ENCODE results near the gene ARAP2.

ARAP2 gene

GRCh38 chr4:36037127-36037526 is 207.2 kb downstream of the ARAP2 start:
- Histone ChIP-seq H3K27ac (ENCODE audit: low read depth, low read length) (no peak overlapping the region), H3K36me3 (ENCODE audit: control insufficient read depth in 5 of 5, insufficient read depth in 5 of 5, low read length in 5 of 5) (no peaks in the 10 kb centered on the region), H3K27me3 (ENCODE audit: control insufficient read depth in 5 of 5, insufficient read depth in 4 of 5, low read length in 5 of 5) (no peaks in the 10 kb centered on the region), H3K4me1 (ENCODE audit: control insufficient read depth in 5 of 5, insufficient read depth in 5 of 5, low read length in 5 of 5) (no peaks in the 10 kb centered on the region), H3K9ac (ENCODE audit: low read length in 5 of 5) (no peak overlapping the region), H3K9me3 (ENCODE audit: control insufficient read depth in 5 of 5, low read length in 5 of 5) (peaks cover 0 to 3% (median 0%) of the 10 kb centered on the region in 5 donors), H3K4me3 (ENCODE audit: low read depth in 1 of 5, low read length in 5 of 5) (no peak overlapping the region)

- no peaks in the 10 kb centered on the region for H3K9me3 ChIP-seq (ENCODE audit: control insufficient read depth in 5 of 5, low read length in 5 of 5)
- H3K36me3 ChIP-seq (ENCODE audit: control insufficient read depth in 5 of 5, insufficient read depth in 5 of 5, low read length in 5 of 5): no peaks in the 10 kb centered on the region
- H3K27ac ChIP-seq (ENCODE audit: low read depth, low read length): no peak overlapping the region
- no peaks in the 10 kb centered on the region for H3K27me3 ChIP-seq (ENCODE audit: control insufficient read depth in 5 of 5, insufficient read depth in 4 of 5, low read length in 5 of 5)
- H3K4me3 ChIP-seq (ENCODE audit: low read depth in 1 of 5, low read length in 5 of 5): no peak overlapping the region
- H3K4me1 ChIP-seq (ENCODE audit: control insufficient read depth in 5 of 5, insufficient read depth in 5 of 5, low read length in 5 of 5): no peaks in the 10 kb centered on the region
- H3K9ac ChIP-seq (ENCODE audit: low read length in 5 of 5): no peak overlapping the region
Observed at GRCh38 chr4:36029951-36030350, 214.4 kb downstream of the ARAP2 start.

- Histone ChIP-seq H3K9ac (ENCODE audit: low read length in 5 of 5) (no peak overlapping the region), H3K27ac (ENCODE audit: low read depth, low read length) (no peak overlapping the region), H3K27me3 (ENCODE audit: control insufficient read depth in 5 of 5, insufficient read depth in 4 of 5, low read length in 5 of 5) (no peaks in the 10 kb centered on the region), H3K9me3 (ENCODE audit: control insufficient read depth in 5 of 5, low read length in 5 of 5) (no peaks in the 10 kb centered on the region), H3K4me3 (ENCODE audit: low read depth in 1 of 5, low read length in 5 of 5) (no peak overlapping the region), H3K4me1 (ENCODE audit: control insufficient read depth in 5 of 5, insufficient read depth in 5 of 5, low read length in 5 of 5) (no peaks in the 10 kb centered on the region), H3K36me3 (ENCODE audit: control insufficient read depth in 5 of 5, insufficient read depth in 5 of 5, low read length in 5 of 5) (no peaks in the 10 kb centered on the region)
Observed at GRCh38 chr4:36027203-36027602, 217.1 kb downstream of the ARAP2 start.

GRCh38 chr4:36026348-36026880 is 217.9 kb downstream of the ARAP2 start:
- H3K4me3 ChIP-seq (ENCODE audit: low read depth in 1 of 5, low read length in 5 of 5): no peak overlapping the region
- H3K27ac ChIP-seq (ENCODE audit: low read depth, low read length): no peak overlapping the region
- no peaks in the 10 kb centered on the region for H3K27me3 ChIP-seq (ENCODE audit: control insufficient read depth in 5 of 5, insufficient read depth in 4 of 5, low read length in 5 of 5)

GRCh38 chr4:36024901-36025660 is 219.2 kb downstream of the ARAP2 start:
- no peaks in the 10 kb centered on the region for H3K4me1 ChIP-seq (ENCODE audit: control insufficient read depth in 5 of 5, insufficient read depth in 5 of 5, low read length in 5 of 5)
- no peak overlapping the region for H3K27ac ChIP-seq (ENCODE audit: low read depth, low read length)
- no peaks in the 10 kb centered on the region for H3K36me3 ChIP-seq (ENCODE audit: control insufficient read depth in 5 of 5, insufficient read depth in 5 of 5, low read length in 5 of 5)
- H3K27me3 ChIP-seq (ENCODE audit: control insufficient read depth in 5 of 5, insufficient read depth in 4 of 5, low read length in 5 of 5): no peaks in the 10 kb centered on the region
- no peaks in the 10 kb centered on the region for H3K9me3 ChIP-seq (ENCODE audit: control insufficient read depth in 5 of 5, low read length in 5 of 5)
- no peak overlapping the region for H3K4me3 ChIP-seq (ENCODE audit: low read depth in 1 of 5, low read length in 5 of 5)
- no peak overlapping the region for H3K9ac ChIP-seq (ENCODE audit: low read length in 5 of 5)

More at GRCh38 chr4:36026348-36026880, 217.9 kb downstream of the ARAP2 start:
- Histone ChIP-seq H3K9ac (ENCODE audit: low read length in 5 of 5) (no peak overlapping the region), H3K36me3 (ENCODE audit: control insufficient read depth in 5 of 5, insufficient read depth in 5 of 5, low read length in 5 of 5) (no peaks in the 10 kb centered on the region), H3K9me3 (ENCODE audit: control insufficient read depth in 5 of 5, low read length in 5 of 5) (no peaks in the 10 kb centered on the region), H3K4me1 (ENCODE audit: control insufficient read depth in 5 of 5, insufficient read depth in 5 of 5, low read length in 5 of 5) (no peaks in the 10 kb centered on the region)

GRCh38 chr4:36020351-36020750 is 224.0 kb downstream of the ARAP2 start:
- H3K9ac ChIP-seq (ENCODE audit: low read length in 5 of 5): no peak overlapping the region
- no peaks in the 10 kb centered on the region for H3K4me1 ChIP-seq (ENCODE audit: control insufficient read depth in 5 of 5, insufficient read depth in 5 of 5, low read length in 5 of 5)
- no peaks in the 10 kb centered on the region for H3K36me3 ChIP-seq (ENCODE audit: control insufficient read depth in 5 of 5, insufficient read depth in 5 of 5, low read length in 5 of 5)
- no peak overlapping the region for H3K4me3 ChIP-seq (ENCODE audit: low read depth in 1 of 5, low read length in 5 of 5)
- no peaks in the 10 kb centered on the region for H3K27me3 ChIP-seq (ENCODE audit: control insufficient read depth in 5 of 5, insufficient read depth in 4 of 5, low read length in 5 of 5)
- H3K9me3 ChIP-seq (ENCODE audit: control insufficient read depth in 5 of 5, low read length in 5 of 5): peaks cover 0 to 3% (median 0%) of the 10 kb centered on the region in 5 donors
- no peak overlapping the region for H3K27ac ChIP-seq (ENCODE audit: low read depth, low read length)

Data from subcutaneous abdominal adipose tissue (tissue), 5 donors.